Embryonic facial prominence (tissue), 1 donor: ENCODE measurements around the gene CAPZA1.

Source experiments
- DNase-seq: peaks from one replicate; pipeline ENCODE4 v3.0.0-alpha.2; 2016; ENCODE audit errors: extremely low spot score

CAPZA1 gene

GRCh38 chr1:112676543-112676942 is 56.9 kb downstream of the CAPZA1 start:
- no peak for DNase-seq

GRCh38 chr1:112677501-112677900 is 57.9 kb downstream of the CAPZA1 start:
- DNase-seq, result no peak

GRCh38 chr1:112678605-112679004 is 59.0 kb downstream of the CAPZA1 start:
- no peak for DNase-seq

- DNase-seq, result no peak
Measured at GRCh38 chr1:112685913-112686312, 66.3 kb downstream of the CAPZA1 start.

GRCh38 chr1:112686417-112686816 is 66.8 kb downstream of the CAPZA1 start:
- DNase-seq, result no peak

GRCh38 chr1:112686835-112687234 is 67.2 kb downstream of the CAPZA1 start:
- no peak for DNase-seq

- no peak for DNase-seq
Measured at GRCh38 chr1:112687361-112687760, 67.7 kb downstream of the CAPZA1 start.

- DNase-seq, result no peak
Measured at GRCh38 chr1:112687785-112688496, 68.3 kb downstream of the CAPZA1 start.

- no peak for DNase-seq
Measured at GRCh38 chr1:112688781-112689193, 69.2 kb downstream of the CAPZA1 start.

- no peak for DNase-seq
Measured at GRCh38 chr1:112689196-112689841, 69.7 kb downstream of the CAPZA1 start.

- no peak for DNase-seq
Measured at GRCh38 chr1:112689842-112690237, 70.2 kb downstream of the CAPZA1 start.

- no peak for DNase-seq
Measured at GRCh38 chr1:112692681-112693080, 73.0 kb downstream of the CAPZA1 start.

GRCh38 chr1:112693821-112694220 is 74.2 kb downstream of the CAPZA1 start:
- no peak for DNase-seq

- DNase-seq, result no peak
Measured at GRCh38 chr1:112694363-112694929, 74.8 kb downstream of the CAPZA1 start.

- no peak for DNase-seq
Measured at GRCh38 chr1:112695276-112695675, 75.6 kb downstream of the CAPZA1 start.

- DNase-seq, result no peak
Measured at GRCh38 chr1:112696578-112697314, 77.1 kb downstream of the CAPZA1 start.

- no peak for DNase-seq
Measured at GRCh38 chr1:112697781-112698201, 78.2 kb downstream of the CAPZA1 start.

- no peak for DNase-seq
Measured at GRCh38 chr1:112698366-112699310, 79.0 kb downstream of the CAPZA1 start.

- DNase-seq, result no peak
Measured at GRCh38 chr1:112699425-112700144, 80.0 kb downstream of the CAPZA1 start.
